ENCODE measurements around the gene LIPT2. TPM values are rescaled to one million over a fixed set of nuclear protein-coding genes. Genes with fewer than 3 reads are reported as not detected.

The LIPT2 gene
- total RNA-seq, 1 donor, result 1.4 TPM

GRCh38 chr11:74462009-74462408 is 31.5 kb downstream of the LIPT2 start:
- peak overlapping the region; percentile 15 for H3K4me3 ChIP-seq (ENCODE audit: low read depth, low read length)
- no peak for TF ChIP-seq CTCF (IDR thresholded peaks at IDR 0.05; ENCODE audit: insufficient read depth, low read length)
- peak; percentile 55 for DNase-seq (ENCODE audit: low read depth)

GRCh38 chr11:74460481-74461154 is 32.9 kb downstream of the LIPT2 start:
- no peak for TF ChIP-seq CTCF (IDR thresholded peaks at IDR 0.05; ENCODE audit: insufficient read depth, low read length)
- DNase-seq (ENCODE audit: low read depth), result peak; percentile 75
- no peak overlapping the region for H3K4me3 ChIP-seq (ENCODE audit: low read depth, low read length)

GRCh38 chr11:74460065-74460464 is 33.5 kb downstream of the LIPT2 start:
- no peak for TF ChIP-seq CTCF (IDR thresholded peaks at IDR 0.05; ENCODE audit: insufficient read depth, low read length)
- no peak overlapping the region for H3K4me3 ChIP-seq (ENCODE audit: low read depth, low read length)
- no peak for DNase-seq (ENCODE audit: low read depth)

GRCh38 chr11:74459584-74459983 is 33.9 kb downstream of the LIPT2 start:
- DNase-seq (ENCODE audit: low read depth), result no peak
- H3K4me3 ChIP-seq (ENCODE audit: low read depth, low read length), result no peak overlapping the region
- TF ChIP-seq CTCF (IDR thresholded peaks at IDR 0.05; ENCODE audit: insufficient read depth, low read length), result no peak

- DNase-seq (ENCODE audit: low read depth), result no peak
- no peak for TF ChIP-seq CTCF (IDR thresholded peaks at IDR 0.05; ENCODE audit: insufficient read depth, low read length)
- no peak overlapping the region for H3K4me3 ChIP-seq (ENCODE audit: low read depth, low read length)
Measured at GRCh38 chr11:74457356-74457755, 36.2 kb downstream of the LIPT2 start.

DNA sequence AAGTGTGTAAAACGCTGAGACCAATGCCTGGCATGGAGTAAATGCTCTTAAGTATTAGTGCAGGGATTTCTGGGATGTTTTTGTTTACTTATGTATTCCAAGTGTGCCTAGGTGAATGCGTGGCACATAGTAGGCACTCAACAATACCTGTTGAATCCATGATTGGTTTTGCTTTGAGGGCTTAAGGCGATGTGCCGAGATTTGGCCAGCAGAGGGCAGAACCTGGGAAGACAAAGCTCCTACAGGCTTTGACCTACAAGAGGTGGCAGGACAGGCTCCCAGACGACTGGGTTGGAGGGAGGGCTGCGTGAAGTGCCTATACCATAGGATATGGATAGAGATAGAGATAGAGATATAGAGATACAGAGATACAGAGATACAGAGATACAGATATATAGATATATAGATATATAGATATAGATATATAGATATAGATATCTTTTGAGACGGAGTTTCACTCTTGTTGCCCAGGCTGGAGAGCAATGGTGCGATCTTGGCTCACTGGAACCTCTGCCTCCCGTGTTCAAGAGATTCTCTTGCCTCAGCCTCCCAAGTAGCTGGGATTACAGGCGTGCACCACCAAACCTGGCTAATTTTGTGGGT is 40.0 kb downstream of the LIPT2 start:
- peak; percentile 67 for DNase-seq (ENCODE audit: low read depth)

More for the DNA sequence above, 40.0 kb downstream of the LIPT2 start:
- no peak overlapping the region for H3K4me3 ChIP-seq (ENCODE audit: low read depth, low read length)
- peak; percentile 83 for TF ChIP-seq CTCF (IDR thresholded peaks at IDR 0.05; ENCODE audit: insufficient read depth, low read length)
